GM12891 (cell line): ENCODE data around the gene HMCN2.

Experiments used
- POLR2A ChIP-seq: IDR thresholded peaks from 2 replicates; pipeline ENCODE4 v1.6.1; 2011; ENCODE audit warnings: low read depth, low read length, control low read depth
- POLR2AphosphoS5 ChIP-seq: IDR thresholded peaks from 2 replicates; pipeline ENCODE4 v1.6.1; 2011; ENCODE audit warnings: low read depth, low read length, control low read depth
- POU2F2 ChIP-seq: IDR thresholded peaks from 2 replicates; pipeline ENCODE4 v1.6.1; 2011; ENCODE audit warnings: low read depth, mild to moderate bottlenecking, control low read depth, low read length, moderate library complexity
- TAF1 ChIP-seq: IDR thresholded peaks from 2 replicates; pipeline ENCODE4 v1.6.1; 2011; ENCODE audit warnings: low read depth, low read length, control low read depth

- no peak for TF ChIP-seq TAF1
- TF ChIP-seq POLR2A = no peak
- no peak for TF ChIP-seq POLR2AphosphoS5
- no peak for TF ChIP-seq POU2F2
These were observed 113.5 kb downstream of the HMCN2 start for GRCh38 chr9:130378875-130379648.
